K562 (cell line): Measurements from ENCODE around the gene NUB1. TPM values are rescaled to one million over a fixed set of nuclear protein-coding genes. Genes with fewer than 3 reads are reported as not detected.
A peak's percentile ranks its signal among the peaks of the same experiment; 100 is the strongest.

Experiments used
- ATAC-seq: fragments of 200-7000 bp; cut with Tn5 transposase; 3 replicates; pipeline ENCODE4 v1.9.1; 2020; ENCODE audit warnings: moderate library complexity
- BruUV-seq: library from RNA; stranded (reverse); fragments of 400-500 nt; replicated peaks from 2 replicates; lab custom pipeline; 2021; lab: Mats Ljungman, UMichigan
- CTCF ChIA-PET: fragments of 300-600 bp; formaldehyde crosslinking; extraction: SDS; loops from one replicate; lab custom pipeline; 2021; ENCODE audit warnings: low intra/inter-chr PET ratio; lab: Yijun Ruan, JAX
- POLR2A ChIA-PET: fragments of 300-600, 350-650 bp; sonication (Branson Sonifier 250); formaldehyde crosslinking; extraction: SDS; loops from one replicate; lab custom pipeline; 2021; ENCODE audit warnings: antibody characterized with exemption, inconsistent platforms; lab: Yijun Ruan, JAX
- DNase-seq, 4 experiments: peaks; one replicate each; pipeline versions ENCODE4 v3.0.0 to v3.0.0-alpha.2; 2011 to 2018; ENCODE audit warnings: low spot score in 3 of 4, mixed read lengths in 3 of 4; ENCODE audit errors: extremely low read depth in 1 of 4
- FAIRE-seq: peaks from 2 replicates; lab custom pipeline; 2011; peaks lifted over from hg19 to GRCh38; lab: Jason Lieb, UNC
- H2AFZ ChIP-seq: 2 replicates; pipeline ENCODE4 v1.6.0; 2011; ENCODE audit warnings: low read depth, low read length, control low read depth, inconsistent platforms
- H3K27ac ChIP-seq: fragments of 200-600 bp; 3 replicates; pipeline ENCODE4 v1.8.0; 2011; ENCODE audit warnings: low read depth, mild to moderate bottlenecking, control low read depth, inconsistent platforms, low read length, moderate library complexity, mixed read lengths; ENCODE audit errors: extremely low read depth
- H3K27me3 ChIP-seq, 2 experiments: fragments of 300-600 bp in 1 of 2; 2 replicates in 1 of 2; 3 replicates in 1 of 2; pipeline versions ENCODE4 v1.6.0 to v1.8.0; 2011; ENCODE audit warnings: inconsistent platforms in 2 of 2, low read length in 2 of 2, mild to moderate bottlenecking in 1 of 2, mixed read lengths in 1 of 2, moderate library complexity in 1 of 2; ENCODE audit not compliant: control insufficient read depth in 2 of 2, insufficient read depth in 2 of 2
- H3K36me3 ChIP-seq: fragments of 300-600 bp; 3 replicates; pipeline ENCODE4 v1.8.0; 2011; ENCODE audit warnings: mild to moderate bottlenecking, low read length, inconsistent platforms; ENCODE audit not compliant: control insufficient read depth, insufficient read depth
- H3K4me1 ChIP-seq, 2 experiments: fragments of 200-600 bp in 1 of 2; replicated peaks in 1 of 2; 2 replicates in 1 of 2; 3 replicates in 1 of 2; pipeline versions ENCODE4 v1.5.1 to v1.8.0; 2011; ENCODE audit warnings: inconsistent platforms in 2 of 2, low read length in 2 of 2, mild to moderate bottlenecking in 1 of 2, mixed read lengths in 1 of 2, moderate library complexity in 1 of 2; ENCODE audit not compliant: control insufficient read depth in 2 of 2, insufficient read depth in 2 of 2
- H3K4me2 ChIP-seq: 2 replicates; pipeline ENCODE4 v1.6.1; 2011; ENCODE audit warnings: low read length, control low read depth, inconsistent platforms, mixed read lengths; ENCODE audit not compliant: insufficient read depth
- H3K4me3 ChIP-seq: fragments of 200-600 bp; sonication (generic), shearing (Covaris generic); 2 replicates; pipeline ENCODE4 v1.5.1; 2016; ENCODE audit warnings: control low read depth, inconsistent platforms
- H3K79me2 ChIP-seq: fragments of 200-600 bp; 3 replicates; pipeline ENCODE4 v1.8.0; 2011; ENCODE audit warnings: low read length, inconsistent platforms; ENCODE audit not compliant: control insufficient read depth, insufficient read depth
- H3K9ac ChIP-seq, 2 experiments: 2 replicates each; pipeline versions ENCODE4 v1.6.0 to v1.6.1; 2011; ENCODE audit warnings: low read depth in 2 of 2, low read length in 2 of 2, control low read depth in 1 of 2, inconsistent platforms in 1 of 2, mild to moderate bottlenecking in 1 of 2, mixed read lengths in 1 of 2; ENCODE audit not compliant: insufficient read depth in 1 of 2
- H3K9me1 ChIP-seq: one replicate; pipeline ENCODE4 v1.6.0; 2011; ENCODE audit warnings: inconsistent platforms, mild to moderate bottlenecking, low read length, moderate library complexity; ENCODE audit not compliant: control insufficient read depth, insufficient read depth
- H3K9me3 ChIP-seq: replicated peaks from 2 replicates; pipeline ENCODE4 v1.5.1; 2011; ENCODE audit warnings: low read depth, low read length, inconsistent platforms; ENCODE audit not compliant: control insufficient read depth, insufficient read depth
- H4K20me1 ChIP-seq: replicated peaks from 2 replicates; pipeline ENCODE4 v1.6.1; 2011; ENCODE audit warnings: low read length, inconsistent platforms, mixed read lengths; ENCODE audit not compliant: control insufficient read depth, insufficient read depth
- ARID2 ChIP-seq: fragments of 450-650 bp; IDR thresholded peaks from 2 replicates; pipeline ENCODE4 v1.6.1; 2017; ENCODE audit warnings: antibody characterized with exemption, mild to moderate bottlenecking
- CC2D1A ChIP-seq: fragments of 450-650 bp; IDR thresholded peaks from 2 replicates; pipeline ENCODE4 v1.6.1; 2017; ENCODE audit warnings: mild to moderate bottlenecking
- ETV1 ChIP-seq: fragments of 450-650 bp; conservative IDR thresholded peaks from 2 replicates; pipeline ENCODE4 v1.6.1; 2016; ENCODE audit warnings: missing genetic modification characterization, control low read depth, low read depth, missing compliant biosample characterization
- NR4A1 ChIP-seq, 2 experiments: fragments of 250-450 bp in 1 of 2; fragments of 450-650 bp in 1 of 2; sonication (Bioruptor Pico) in 1 of 2; IDR thresholded peaks; 2 replicates each; pipeline versions ENCODE4 v1.4.0 to v1.6.1; 2016 to 2020; ENCODE audit warnings: mild to moderate bottlenecking in 2 of 2, missing compliant biosample characterization in 1 of 2, missing genetic modification characterization in 1 of 2, moderate library complexity in 1 of 2
- NUFIP1 ChIP-seq: fragments of 450-650 bp; IDR thresholded peaks from 2 replicates; pipeline ENCODE4 v1.6.1; 2018; ENCODE audit not compliant: partially characterized antibody
- PTTG1 ChIP-seq: fragments of 450-650 bp; IDR thresholded peaks from 2 replicates; pipeline ENCODE4 v1.6.1; 2016; ENCODE audit warnings: low read depth, mild to moderate bottlenecking, missing genetic modification characterization, missing compliant biosample characterization
- RAD21 ChIP-seq, 2 experiments: fragments of 250-450 bp in 1 of 2; fragments of 450-650 bp in 1 of 2; sonication (Bioruptor Pico) in 1 of 2; formaldehyde crosslinking in 1 of 2; IDR thresholded peaks in 1 of 2; conservative IDR thresholded peaks in 1 of 2; 2 replicates each; pipeline versions ENCODE4 v1.4.0 to v1.8.0; 2020 to 2022; ENCODE audit warnings: mild to moderate bottlenecking in 2 of 2, moderate library complexity in 1 of 2
- RCOR1 ChIP-seq, 2 experiments: IDR thresholded peaks; 2 replicates each; pipeline ENCODE4 v1.6.1; 2012; ENCODE audit warnings: low read depth in 2 of 2, low read length in 2 of 2, borderline replicate concordance in 1 of 2, improper control_type of control experiment in 1 of 2
- TSC22D4 ChIP-seq: fragments of 450-650 bp; IDR thresholded peaks from 2 replicates; pipeline ENCODE4 v1.6.1; 2016; ENCODE audit warnings: missing genetic modification characterization, missing biosample characterization, control low read depth
- ZNF324 ChIP-seq: fragments of 250-450 bp; sonication (Bioruptor Pico); IDR thresholded peaks from 2 replicates; pipeline ENCODE4 v1.4.0; 2020; ENCODE audit warnings: mild to moderate bottlenecking
- ZNF384 ChIP-seq: IDR thresholded peaks from 2 replicates; pipeline ENCODE4 v1.6.1; 2012; ENCODE audit warnings: low read depth, low read length, improper control_type of control experiment
- WGBS: fragments of 100-300 bp; shearing (Covaris generic); methylation state at CpG from one replicate; pipeline ENCODE4 v1.1.6; 2016; ENCODE audit warnings: low coverage, mixed read lengths; ENCODE audit not compliant: insufficient coverage; ENCODE audit errors: missing lambda C conversion rate; 5-methylcytosine and 5-hydroxymethylcytosine counted together
- in situ Hi-C: fragments of 300-500 bp; cut with MboI; formaldehyde crosslinking; loops from 4 replicates; pipeline ENCODE4 v1.15.0; 2018; ENCODE audit warnings: inconsistent platforms, mixed read lengths
- intact Hi-C: fragments of 100-400 bp; cut with micrococcal nuclease; formaldehyde crosslinking; loops from 2 replicates; pipeline ENCODE4 v1.14.2; 2022
- polyA plus RNA-seq, 8 experiments: library from polyadenylated mRNA; depleted of rRNA in 4 of 8; stranded (reverse) in 5 of 8; unstranded in 3 of 8; fragments of >200 nt; fragmentation: Nextera tagmentation in 2 of 8; fragmentation: Illumina TruSeq in 1 of 8; extraction: Ambion mirVana in 2 of 8; extraction: Trizol in 1 of 8; gene quantifications; 2 replicates each; pipeline versions ENCODE4 v1.2.1 to v1.2.3, GENCODE V29; 2011 to 2014; ENCODE audit warnings: inconsistent platforms in 1 of 8, missing spikeins in 1 of 8
- total RNA-seq, 7 experiments: library from RNA; depleted of rRNA in 6 of 7; stranded (reverse); fragments of >200 nt in 6 of 7; fragmentation: Illumina TruSeq in 2 of 7; extraction: Trizol in 2 of 7; gene quantifications; 2 replicates each; pipeline versions ENCODE4 v1.2.1 to v1.2.3, GENCODE V29; 2011 to 2021; ENCODE audit warnings: low replicate concordance in 1 of 7
- TF ChIP-seq, protein P1 (sequence below): sonication (generic); formaldehyde crosslinking; IDR thresholded peaks from 2 replicates; pipeline ENCODE4 v1.8.1; 2022; ENCODE audit warnings: missing genetic modification reagents
- TF ChIP-seq, protein P2 (sequence below): fragments of 450-650 bp; IDR thresholded peaks from 2 replicates; pipeline ENCODE4 v1.6.1; 2018; ENCODE audit warnings: mild to moderate bottlenecking, low read depth; ENCODE audit not compliant: partially characterized antibody
- TF ChIP-seq, protein P3 (sequence below): fragments of 450-650 bp; formaldehyde crosslinking; IDR thresholded peaks from 2 replicates; pipeline ENCODE4 v1.4.0; 2020; ENCODE audit warnings: mild to moderate bottlenecking, moderate library complexity
- TF ChIP-seq, protein P4 (sequence below): sonication (generic); IDR thresholded peaks from 2 replicates; pipeline ENCODE4 v1.6.1; 2016

Gene NUB1
- total and polyA plus RNA-seq, 9 of the 15 experiments (the other 6 are each of a cell fraction or from before 2014, with no cell fraction given), result 43.2 to 159 (median 85.2) TPM

DNA sequence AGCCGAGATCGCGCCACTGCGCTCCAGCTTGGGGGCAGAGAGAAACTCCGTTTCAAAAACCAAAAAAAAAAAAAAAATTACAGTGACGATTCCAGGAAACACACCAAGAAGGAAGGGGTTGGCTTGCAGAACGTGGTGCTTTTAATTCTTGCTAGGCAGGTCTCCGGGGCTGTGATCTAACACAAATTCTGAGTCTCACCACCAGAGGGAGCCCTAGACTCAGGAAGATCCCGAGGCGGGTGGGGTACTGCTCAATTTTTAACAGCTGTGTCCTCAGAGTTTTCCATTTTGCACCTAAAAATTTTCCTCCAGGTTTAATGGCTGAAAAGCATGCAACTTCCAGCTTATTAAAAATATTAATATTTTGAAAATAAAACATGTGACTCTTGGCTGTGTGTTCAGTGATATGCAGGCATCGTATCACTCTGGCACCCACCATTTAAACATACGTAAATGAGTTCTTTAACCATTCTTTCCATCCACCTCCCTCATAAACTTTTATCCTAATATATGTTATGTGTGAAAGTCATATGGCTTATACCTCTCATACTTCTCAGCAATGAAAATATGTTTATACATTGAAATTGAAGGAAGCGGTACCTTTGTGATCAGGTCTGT, 26.5 kb upstream of the NUB1 start:
- DNase-seq, result peak; percentile 87 to 95 (median 92)
- intact Hi-C loops (loop anchor here (1.0 to 2.0 kb wide), 4 partner anchors 35 to 446 kb away; no protein-coding TSS in a partner anchor), in situ Hi-C loops (loop anchor here (5.0 kb wide), 1 partner anchor 132 kb away; no protein-coding TSS in a partner anchor)
- H3K27me3 ChIP-seq, result peaks cover 3 to 8% of the 10 kb centered on the region in 2 experiments; a peak in 3 of 5 replicates
- peaks cover 0 to 3% of the 10 kb centered on the region in 2 experiments; a peak in 1 of 5 replicates for H3K4me1 ChIP-seq
- CTCF ChIA-PET, result interaction anchor here (0.6 to 4.8 kb wide), 10 partner anchors 27 to 1517 kb away, joined by 3 to 75 read pairs (median 4); partner anchors contain the start of gene NUB1
- peaks cover 11% of the 10 kb centered on the region for H3K9me3 ChIP-seq
- no peak overlapping the region for H3K27ac ChIP-seq
- H3K36me3 ChIP-seq, result no peaks in the 10 kb centered on the region
- POLR2A ChIA-PET, result interaction anchor here (0.9 to 1.5 kb wide), 5 partner anchors 26 to 122 kb away, joined by 3 read pairs; partner anchors contain the start of gene NUB1
- no peak overlapping the region for H2AFZ ChIP-seq
- H3K9me1 ChIP-seq, result no peaks in the 10 kb centered on the region
- H3K9ac ChIP-seq, result no peak overlapping the region
- H3K4me3 ChIP-seq, result no peak overlapping the region
- peak; percentile 98 for ATAC-seq
- no peaks in the 10 kb centered on the region for H4K20me1 ChIP-seq
- peak; percentile 96 for FAIRE-seq
- 18% methylated on average over 13 of the region's 13 CpGs for WGBS
- H3K4me2 ChIP-seq, result no peak overlapping the region
- H3K79me2 ChIP-seq, result no peaks in the 10 kb centered on the region
- no TSS peak for BruUV-seq
- peak; percentile 90 for TF ChIP-seq ARID2
- TF ChIP-seq, protein P1, sequence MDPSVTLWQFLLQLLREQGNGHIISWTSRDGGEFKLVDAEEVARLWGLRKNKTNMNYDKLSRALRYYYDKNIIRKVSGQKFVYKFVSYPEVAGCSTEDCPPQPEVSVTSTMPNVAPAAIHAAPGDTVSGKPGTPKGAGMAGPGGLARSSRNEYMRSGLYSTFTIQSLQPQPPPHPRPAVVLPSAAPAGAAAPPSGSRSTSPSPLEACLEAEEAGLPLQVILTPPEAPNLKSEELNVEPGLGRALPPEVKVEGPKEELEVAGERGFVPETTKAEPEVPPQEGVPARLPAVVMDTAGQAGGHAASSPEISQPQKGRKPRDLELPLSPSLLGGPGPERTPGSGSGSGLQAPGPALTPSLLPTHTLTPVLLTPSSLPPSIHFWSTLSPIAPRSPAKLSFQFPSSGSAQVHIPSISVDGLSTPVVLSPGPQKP, result no peak
- TF ChIP-seq, protein P2, sequence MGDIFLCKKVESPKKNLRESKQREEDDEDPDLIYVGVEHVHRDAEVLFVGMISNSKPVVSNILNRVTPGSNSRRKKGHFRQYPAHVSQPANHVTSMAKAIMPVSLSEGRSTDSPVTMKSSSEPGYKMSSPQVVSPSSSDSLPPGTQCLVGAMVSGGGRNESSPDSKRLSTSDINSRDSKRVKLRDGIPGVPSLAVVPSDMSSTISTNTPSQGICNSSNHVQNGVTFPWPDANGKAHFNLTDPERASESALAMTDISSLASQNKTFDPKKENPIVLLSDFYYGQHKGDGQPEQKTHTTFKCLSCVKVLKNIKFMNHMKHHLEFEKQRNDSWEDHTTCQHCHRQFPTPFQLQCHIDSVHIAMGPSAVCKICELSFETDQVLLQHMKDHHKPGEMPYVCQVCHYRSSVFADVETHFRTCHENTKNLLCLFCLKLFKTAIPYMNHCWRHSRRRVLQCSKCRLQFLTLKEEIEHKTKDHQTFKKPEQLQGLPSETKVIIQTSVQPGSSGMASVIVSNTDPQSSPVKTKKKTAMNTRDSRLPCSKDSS, result no peak
- no peak for TF ChIP-seq TSC22D4 (tag)
- no peak for TF ChIP-seq NR4A1 (CRISPR knock-in tag; IDR thresholded peaks at IDR 0.05)
- TF ChIP-seq NR4A1 (tag; IDR thresholded peaks at IDR 0.05), result no peak
- TF ChIP-seq, protein P3, sequence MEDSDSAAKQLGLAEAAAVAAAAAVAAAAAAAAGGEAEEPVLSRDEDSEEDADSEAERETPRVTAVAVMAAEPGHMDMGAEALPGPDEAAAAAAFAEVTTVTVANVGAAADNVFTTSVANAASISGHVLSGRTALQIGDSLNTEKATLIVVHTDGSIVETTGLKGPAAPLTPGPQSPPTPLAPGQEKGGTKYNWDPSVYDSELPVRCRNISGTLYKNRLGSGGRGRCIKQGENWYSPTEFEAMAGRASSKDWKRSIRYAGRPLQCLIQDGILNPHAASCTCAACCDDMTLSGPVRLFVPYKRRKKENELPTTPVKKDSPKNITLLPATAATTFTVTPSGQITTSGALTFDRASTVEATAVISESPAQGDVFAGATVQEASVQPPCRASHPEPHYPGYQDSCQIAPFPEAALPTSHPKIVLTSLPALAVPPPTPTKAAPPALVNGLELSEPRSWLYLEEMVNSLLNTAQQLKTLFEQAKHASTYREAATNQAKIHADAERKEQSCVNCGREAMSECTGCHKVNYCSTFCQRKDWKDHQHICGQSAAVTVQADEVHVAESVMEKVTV (CRISPR knock-in tag), result peak; percentile 96
- peak; percentile 26; the same call in 1 of the 2 replicates for TF ChIP-seq ZNF384
- TF ChIP-seq CC2D1A, result peak; percentile 77
- 0 out of 4 replicates have a peak, but pooled peaks of 1 of the 2 experiments have one; percentile 28 for TF ChIP-seq RCOR1 (IDR thresholded peaks at IDR 0.05; ENCODE audit: borderline replicate concordance in 1 of 2, low read depth in 2 of 2, low read length in 2 of 2)
- peak; percentile 97 to 98 for TF ChIP-seq RAD21 (CRISPR knock-in tag; conservative IDR thresholded peaks at IDR 0.05 in 1 of 2, IDR thresholded peaks at IDR 0.05 in 1 of 2)
- TF ChIP-seq, protein P4, sequence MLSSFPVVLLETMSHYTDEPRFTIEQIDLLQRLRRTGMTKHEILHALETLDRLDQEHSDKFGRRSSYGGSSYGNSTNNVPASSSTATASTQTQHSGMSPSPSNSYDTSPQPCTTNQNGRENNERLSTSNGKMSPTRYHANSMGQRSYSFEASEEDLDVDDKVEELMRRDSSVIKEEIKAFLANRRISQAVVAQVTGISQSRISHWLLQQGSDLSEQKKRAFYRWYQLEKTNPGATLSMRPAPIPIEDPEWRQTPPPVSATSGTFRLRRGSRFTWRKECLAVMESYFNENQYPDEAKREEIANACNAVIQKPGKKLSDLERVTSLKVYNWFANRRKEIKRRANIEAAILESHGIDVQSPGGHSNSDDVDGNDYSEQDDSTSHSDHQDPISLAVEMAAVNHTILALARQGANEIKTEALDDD, result no peak
- no peak for TF ChIP-seq NUFIP1
- no peak for TF ChIP-seq ZNF324
- TF ChIP-seq ETV1 (tag), result no peak
- TF ChIP-seq PTTG1 (tag), result no peak
